NOMO-1 treated with dmso at 0.1 percent for 144 hours (cell line): ENCODE results near the gene FIBCD1.

Experiments
- DNase-seq: peaks from one replicate; lab custom pipeline; 2025; ENCODE audit not compliant: unreplicated experiment; lab: John Stamatoyannopoulos, UW

The FIBCD1 gene

GRCh38 chr9:130884111-130884531 lies 54.9 kb downstream of the FIBCD1 start:
- DNase-seq: no peak

DNA sequence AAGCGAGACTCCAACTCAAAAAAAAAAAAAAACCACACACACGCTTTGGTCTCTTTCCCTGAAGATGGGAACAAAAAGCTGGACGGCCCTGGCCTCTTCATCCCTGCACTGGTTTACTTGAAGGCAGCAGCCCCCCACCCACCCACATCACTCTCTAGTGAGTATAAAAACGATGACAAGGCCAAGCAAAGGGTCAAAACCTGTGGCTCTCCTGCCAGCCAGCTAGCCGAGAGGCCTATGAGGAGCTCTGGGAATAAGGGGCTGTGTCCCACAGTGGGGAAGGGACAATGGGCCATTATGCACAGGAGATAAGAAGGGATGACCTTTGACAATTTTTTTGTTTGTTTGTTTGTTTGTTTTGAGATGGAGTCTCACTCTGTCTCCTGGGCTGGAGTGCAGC lies 55.6 kb downstream of the FIBCD1 start:
- no peak for DNase-seq

GRCh38 chr9:130882696-130883225 lies 56.3 kb downstream of the FIBCD1 start:
- DNase-seq: no peak

GRCh38 chr9:130881516-130881915 lies 57.5 kb downstream of the FIBCD1 start:
- no peak for DNase-seq

DNA sequence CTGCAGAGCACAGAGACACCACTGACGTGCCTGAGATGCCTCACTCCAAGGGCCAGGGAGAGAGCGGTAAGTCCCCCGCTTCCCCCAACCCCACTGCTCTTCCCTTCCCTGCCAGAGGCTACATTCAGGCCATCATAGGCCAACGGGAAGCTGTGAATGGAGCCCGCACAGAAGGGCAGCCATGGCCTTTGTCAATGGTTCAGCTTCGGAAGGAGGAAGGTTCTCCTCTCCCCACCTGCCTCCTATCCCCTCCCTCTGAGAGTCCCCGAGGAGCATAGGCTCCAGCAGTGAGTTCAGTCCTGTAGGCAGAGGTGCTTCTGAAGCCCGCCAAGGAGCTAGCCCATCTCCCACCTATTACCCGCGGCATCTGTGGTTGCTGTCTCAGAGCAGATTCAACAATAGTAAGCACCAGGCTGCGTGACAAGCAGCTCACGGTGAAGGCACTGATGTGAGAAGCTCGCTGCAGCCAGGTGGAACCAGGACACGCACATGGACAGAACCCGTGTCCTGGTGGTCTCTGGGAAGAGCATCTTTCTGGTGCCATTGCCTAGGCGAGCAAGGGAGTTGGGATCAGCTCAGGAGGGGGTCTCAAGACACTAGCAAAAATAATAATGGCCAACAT lies 58.3 kb downstream of the FIBCD1 start:
- DNase-seq: no peak

GRCh38 chr9:130879863-130880411 lies 59.1 kb downstream of the FIBCD1 start:
- DNase-seq: no peak

DNA sequence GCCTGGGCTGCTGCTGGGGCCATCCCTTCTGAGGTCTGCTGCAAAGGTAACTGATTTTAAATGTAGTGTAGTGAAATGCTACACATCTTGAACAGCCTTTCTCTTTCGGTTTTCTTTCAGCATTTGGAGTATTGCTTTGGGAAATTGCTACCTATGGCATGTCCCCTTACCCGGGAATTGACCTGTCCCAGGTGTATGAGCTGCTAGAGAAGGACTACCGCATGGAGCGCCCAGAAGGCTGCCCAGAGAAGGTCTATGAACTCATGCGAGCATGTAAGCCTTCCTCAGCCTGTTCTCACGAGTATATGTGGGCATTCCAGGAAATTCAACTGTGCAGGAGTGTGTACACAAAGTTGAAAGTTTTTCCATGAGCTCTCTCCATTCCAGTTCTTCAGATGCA lies 60.8 kb downstream of the FIBCD1 start:
- no peak for DNase-seq

DNA sequence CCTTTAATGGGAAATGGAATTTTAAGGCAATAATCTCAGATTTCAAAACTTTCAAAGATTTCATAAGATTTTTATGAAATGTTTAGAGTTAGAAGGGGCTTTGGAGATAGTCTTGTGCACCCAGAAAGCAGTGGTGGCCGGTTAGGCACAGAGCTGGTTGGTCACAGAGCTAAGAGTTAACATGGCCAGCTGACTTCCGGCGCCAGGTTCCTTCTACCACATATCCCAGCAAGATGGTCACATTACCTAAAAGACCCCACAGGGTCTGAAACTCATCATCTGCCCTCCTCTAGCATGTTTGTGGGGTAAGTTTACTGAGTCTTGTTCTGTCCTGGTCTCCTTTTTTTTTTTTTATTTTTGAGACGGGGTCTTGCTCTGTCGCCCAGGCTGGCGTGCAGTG lies 61.7 kb downstream of the FIBCD1 start:
- no peak for DNase-seq

DNA sequence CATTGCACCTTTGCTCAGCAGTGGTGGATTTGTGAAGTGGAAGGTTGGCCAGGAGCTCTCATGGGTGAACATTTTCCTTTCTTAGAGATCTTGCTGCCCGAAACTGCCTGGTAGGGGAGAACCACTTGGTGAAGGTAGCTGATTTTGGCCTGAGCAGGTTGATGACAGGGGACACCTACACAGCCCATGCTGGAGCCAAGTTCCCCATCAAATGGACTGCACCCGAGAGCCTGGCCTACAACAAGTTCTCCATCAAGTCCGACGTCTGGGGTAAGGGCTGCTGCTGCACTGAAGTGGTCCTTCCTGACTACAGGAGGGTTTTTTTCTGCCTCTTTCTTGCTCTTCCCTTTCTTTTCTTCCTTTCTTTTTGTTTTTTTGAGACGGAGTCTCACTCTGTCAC lies 64.3 kb downstream of the FIBCD1 start:
- no peak for DNase-seq

DNA sequence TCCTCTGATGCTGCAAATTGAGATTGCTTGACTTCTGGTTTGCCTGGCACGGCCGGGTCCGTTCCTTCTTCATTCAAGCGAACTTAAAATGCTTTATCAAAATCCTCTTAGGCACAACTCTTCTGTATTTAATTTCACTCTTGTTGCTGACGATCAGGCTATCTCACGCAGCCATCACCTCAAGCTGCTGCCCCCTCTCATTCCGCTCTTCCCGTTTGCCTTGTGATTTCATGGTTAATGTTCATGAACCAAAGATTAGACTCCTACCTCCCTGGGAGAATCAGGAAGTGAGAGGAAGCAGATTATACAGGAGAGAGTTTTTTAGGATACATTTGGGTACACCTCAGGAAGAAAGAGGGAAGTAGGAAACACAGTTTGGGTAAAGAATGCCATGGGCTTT lies 65.1 kb downstream of the FIBCD1 start:
- DNase-seq: no peak

GRCh38 chr9:130872912-130873503 lies 66.0 kb downstream of the FIBCD1 start:
- no peak for DNase-seq

- no peak for DNase-seq
Observed at GRCh38 chr9:130872508-130872907, 66.5 kb downstream of the FIBCD1 start.

DNA sequence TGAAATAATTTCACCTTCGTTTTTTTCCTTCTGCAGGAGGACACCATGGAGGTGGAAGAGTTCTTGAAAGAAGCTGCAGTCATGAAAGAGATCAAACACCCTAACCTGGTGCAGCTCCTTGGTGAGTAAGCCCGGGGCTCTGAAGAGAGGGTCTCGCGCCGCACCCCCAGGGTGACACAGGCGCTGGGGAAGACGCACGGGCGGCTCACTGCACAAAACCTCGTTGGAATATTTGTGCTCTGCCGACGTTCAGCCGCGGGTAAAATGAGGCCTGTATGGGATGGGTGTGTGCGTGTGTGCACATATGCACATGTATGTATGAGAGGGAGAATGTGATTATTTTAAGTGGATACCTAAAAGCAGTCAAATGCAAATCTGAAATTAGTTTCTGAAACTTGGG lies 67.0 kb downstream of the FIBCD1 start:
- DNase-seq: no peak

GRCh38 chr9:130871395-130872062 lies 67.5 kb downstream of the FIBCD1 start:
- no peak for DNase-seq

DNA sequence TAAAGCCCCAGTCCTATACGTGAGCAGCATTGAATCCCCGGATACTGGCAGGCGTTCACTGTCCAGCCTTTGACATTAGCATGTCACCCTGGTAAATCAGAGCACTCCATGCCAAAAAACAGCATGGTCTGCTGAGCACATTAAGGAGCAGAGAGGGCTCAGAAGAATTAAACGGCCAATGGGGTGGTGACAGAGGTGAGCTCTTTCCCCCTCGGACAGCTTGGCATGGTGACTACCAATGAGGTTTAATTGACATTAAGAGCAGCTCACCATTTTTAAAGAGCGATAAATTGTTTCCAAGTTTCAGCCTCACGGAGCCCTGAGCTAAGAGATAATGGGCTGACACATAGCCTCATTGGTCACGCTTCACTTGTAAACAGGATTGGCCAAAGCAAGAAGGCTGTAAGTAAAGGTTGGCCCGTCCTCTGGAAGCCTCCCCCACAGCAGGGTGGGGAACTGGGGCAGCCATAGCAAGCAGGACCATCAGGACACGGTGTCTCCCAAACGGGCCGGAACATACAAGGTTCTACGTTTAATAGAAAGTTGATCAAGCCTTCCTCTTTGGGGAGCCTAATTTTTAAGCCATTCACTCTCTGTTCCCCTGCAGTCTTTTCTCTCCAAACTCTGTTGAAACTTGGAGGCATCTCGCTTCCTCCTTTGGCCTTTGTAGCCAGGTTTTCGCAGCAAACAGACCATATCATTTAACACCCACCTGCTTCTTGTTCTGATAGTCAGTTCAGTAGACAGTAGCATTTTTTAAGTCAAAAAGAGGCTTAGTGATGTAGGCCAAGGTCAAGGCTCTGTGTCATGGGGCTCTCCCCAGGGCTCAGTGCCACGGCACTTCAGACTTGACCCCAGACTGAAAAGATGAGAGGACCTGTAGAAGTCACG lies 68.3 kb downstream of the FIBCD1 start:
- DNase-seq: no peak

GRCh38 chr9:130869250-130869649 lies 69.8 kb downstream of the FIBCD1 start:
- no peak for DNase-seq

- no peak for DNase-seq
Observed at GRCh38 chr9:130868230-130868629, 70.8 kb downstream of the FIBCD1 start.

DNA sequence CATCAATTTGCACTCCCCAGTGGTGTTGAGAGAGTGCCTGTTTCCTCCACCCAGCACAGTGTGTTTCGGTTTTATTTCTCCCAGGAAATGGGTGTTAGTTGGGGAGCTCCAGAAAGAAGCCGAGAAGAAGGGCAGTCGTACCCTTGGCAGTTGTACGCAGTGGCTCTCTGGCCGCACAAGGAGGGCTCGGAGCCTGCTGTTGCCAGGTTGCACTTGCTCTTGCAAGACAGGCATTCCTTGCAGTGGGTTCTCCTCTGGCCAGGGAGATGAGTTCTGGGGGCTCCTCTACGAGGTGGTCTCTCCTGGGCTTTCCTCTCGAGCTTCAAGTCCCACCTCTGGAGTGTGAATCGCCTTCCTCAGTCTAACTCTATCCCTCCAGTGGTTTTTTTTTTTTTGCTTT lies 71.5 kb downstream of the FIBCD1 start:
- DNase-seq: no peak

DNA sequence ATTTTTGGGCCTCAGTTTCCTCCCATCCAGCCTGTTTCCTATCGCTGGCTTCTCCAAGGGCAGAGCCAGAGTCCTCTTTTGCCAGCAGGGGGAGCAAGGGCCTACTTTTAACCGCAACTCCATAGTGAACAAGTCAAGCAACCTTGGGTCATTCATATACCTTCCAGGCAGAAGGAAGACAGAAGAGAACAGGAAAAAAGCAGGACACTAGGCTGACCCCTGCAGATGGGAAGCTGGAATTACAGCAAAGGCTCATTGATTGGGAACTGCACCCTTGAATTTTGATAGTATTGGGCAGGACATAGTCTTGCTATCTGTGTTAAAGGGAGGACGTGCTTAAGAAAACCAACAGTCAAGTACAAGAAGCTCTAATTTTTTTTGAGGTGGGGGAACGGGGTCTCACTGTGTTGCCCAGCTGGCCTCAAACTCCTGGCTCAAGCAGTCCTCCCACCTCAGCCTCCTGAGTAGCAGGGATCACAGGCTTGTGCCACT lies 72.5 kb downstream of the FIBCD1 start:
- DNase-seq: peak; percentile 54

- no peak for DNase-seq
Observed at GRCh38 chr9:130865921-130866320, 73.1 kb downstream of the FIBCD1 start.

GRCh38 chr9:130864541-130864940 lies 74.5 kb downstream of the FIBCD1 start:
- DNase-seq: no peak
